Measurements from ENCODE around the gene AKT2.

AKT2 gene

DNA sequence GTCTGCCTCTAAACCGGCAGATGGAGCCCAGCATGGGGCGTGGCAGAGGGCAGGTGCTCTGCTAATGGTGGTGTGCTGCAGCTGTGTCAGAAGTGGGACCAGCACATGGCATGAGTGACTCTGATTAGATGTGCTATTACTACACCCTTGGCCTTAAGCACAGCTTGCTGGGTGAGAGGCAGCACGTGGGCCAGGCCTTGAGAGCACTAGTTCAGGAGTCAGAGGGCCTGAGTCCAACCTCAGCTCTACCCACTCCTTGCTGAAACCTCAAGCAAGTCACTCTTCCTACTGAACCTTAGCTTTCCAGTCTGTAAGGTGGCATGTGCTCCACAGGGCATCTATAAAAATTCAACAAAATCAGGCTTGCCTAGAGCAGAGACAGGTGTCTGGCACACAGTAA, 22.7 kb downstream of the AKT2 start:
- TF ChIP-seq CTCF (IDR thresholded peaks at IDR 0.05; ENCODE audit: borderline replicate concordance, insufficient read depth, low read depth, low read length) = no peak
- H3K4me3 ChIP-seq (ENCODE audit: low read depth, low read length) = no peak overlapping the region

- no peak overlapping the region for H3K4me3 ChIP-seq (ENCODE audit: low read depth, low read length)
- no peak for TF ChIP-seq CTCF (IDR thresholded peaks at IDR 0.05; ENCODE audit: borderline replicate concordance, insufficient read depth, low read depth, low read length)
Measured at GRCh38 chr19:40261631-40262030, 23.5 kb downstream of the AKT2 start.

GRCh38 chr19:40257096-40257517, 28.0 kb downstream of the AKT2 start:
- TF ChIP-seq CTCF (IDR thresholded peaks at IDR 0.05; ENCODE audit: borderline replicate concordance, insufficient read depth, low read depth, low read length) = no peak
- H3K4me3 ChIP-seq (ENCODE audit: low read depth, low read length) = no peak overlapping the region

DNA sequence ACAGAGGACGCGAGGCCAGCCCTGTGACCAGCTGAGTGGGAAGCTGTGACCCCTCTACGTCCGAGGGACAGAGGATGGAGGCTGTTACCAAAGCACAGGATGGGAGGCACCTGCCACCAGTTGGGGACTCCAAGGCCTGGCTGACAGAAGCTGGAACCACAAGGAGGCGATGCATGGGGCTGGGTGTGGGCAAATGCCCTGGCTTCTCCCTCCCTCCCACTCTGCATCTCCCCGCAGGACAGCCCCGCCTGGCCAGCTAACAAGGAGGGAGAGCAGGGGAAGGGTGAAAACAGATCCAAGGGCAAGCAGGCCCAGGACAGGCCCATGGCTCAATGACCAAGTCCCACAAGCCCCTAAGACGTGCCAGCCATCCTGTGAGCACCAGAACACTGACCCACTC, 28.6 kb downstream of the AKT2 start:
- no peak for TF ChIP-seq CTCF (IDR thresholded peaks at IDR 0.05; ENCODE audit: borderline replicate concordance, insufficient read depth, low read depth, low read length)
- no peak overlapping the region for H3K4me3 ChIP-seq (ENCODE audit: low read depth, low read length)

DNA sequence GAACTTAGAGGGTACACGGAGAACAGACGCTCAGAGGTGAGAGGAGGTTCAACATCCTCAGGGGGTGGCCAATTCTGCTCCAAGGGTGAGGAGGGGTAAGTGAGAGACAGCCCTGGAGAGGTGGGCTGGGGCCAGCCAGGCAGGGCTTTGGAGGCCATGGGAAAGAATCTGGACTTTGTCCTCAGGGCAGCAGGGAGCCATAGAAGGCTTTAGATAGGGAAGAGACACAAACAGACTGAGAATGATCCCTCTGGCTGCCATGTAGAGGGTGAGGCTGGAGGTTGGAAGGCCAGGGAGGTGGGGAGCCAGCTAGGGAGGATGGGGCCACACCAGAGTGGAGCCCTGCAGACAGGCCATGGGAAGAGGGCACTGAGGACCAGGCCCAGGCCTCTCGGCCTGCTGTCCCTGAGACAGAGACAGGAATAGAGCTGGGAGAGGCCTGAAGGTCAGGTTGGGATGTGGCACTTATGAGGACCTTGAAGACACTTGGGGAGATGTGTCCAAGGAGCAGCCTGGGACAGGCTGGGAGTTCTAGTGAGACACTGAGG, 29.5 kb downstream of the AKT2 start:
- no peak overlapping the region for H3K4me3 ChIP-seq (ENCODE audit: low read depth, low read length)
- TF ChIP-seq CTCF (IDR thresholded peaks at IDR 0.05; ENCODE audit: borderline replicate concordance, insufficient read depth, low read depth, low read length) = no peak

- H3K4me3 ChIP-seq (ENCODE audit: low read depth, low read length) = no peak overlapping the region
- no peak for TF ChIP-seq CTCF (IDR thresholded peaks at IDR 0.05; ENCODE audit: borderline replicate concordance, insufficient read depth, low read depth, low read length)
Measured at GRCh38 chr19:40254714-40255418, 30.3 kb downstream of the AKT2 start.

- no peak overlapping the region for H3K4me3 ChIP-seq (ENCODE audit: low read depth, low read length)
- TF ChIP-seq CTCF (IDR thresholded peaks at IDR 0.05; ENCODE audit: borderline replicate concordance, insufficient read depth, low read depth, low read length) = no peak
Measured at GRCh38 chr19:40253611-40254092, 31.5 kb downstream of the AKT2 start.
